Chondrocyte (in vitro differentiated cells): ENCODE data around the gene LTA4H. TPM values are rescaled to one million over a fixed set of nuclear protein-coding genes. Genes with fewer than 3 reads are reported as not detected.
"Not testable (repeated sequence)": the region's sequence is repeated elsewhere in the genome, so short reads cannot be mapped to it uniquely, and the experiment has no call there.

Source experiments
- DNase-seq: peaks from one replicate; pipeline ENCODE4 v3.0.0; 2021; ENCODE audit warnings: mixed read lengths, low spot score
- H3K27ac Mint-ChIP-seq: one replicate; pipeline ENCODE4 v1.8.0; 2021; ENCODE audit warnings: mild to moderate bottlenecking, moderate library complexity, mixed read lengths; ENCODE audit not compliant: unreplicated experiment
- H3K27me3 Mint-ChIP-seq: 2 replicates; pipeline ENCODE4 v1.8.0; 2021; ENCODE audit warnings: low read depth, mixed read lengths
- H3K36me3 Mint-ChIP-seq: 2 replicates; pipeline ENCODE4 v1.8.0; 2021; ENCODE audit warnings: low read depth, mixed read lengths
- H3K4me1 Mint-ChIP-seq: 2 replicates; pipeline ENCODE4 v1.8.0; 2021; ENCODE audit warnings: low read depth, mild to moderate bottlenecking, mixed read lengths
- H3K4me3 Mint-ChIP-seq: one replicate; pipeline ENCODE4 v1.8.0; 2021; ENCODE audit warnings: mild to moderate bottlenecking, moderate library complexity, mixed read lengths; ENCODE audit not compliant: unreplicated experiment
- H3K9me3 Mint-ChIP-seq: 2 replicates; pipeline ENCODE4 v1.8.0; 2021; ENCODE audit warnings: low read depth, mixed read lengths
- total RNA-seq: library from RNA; stranded (reverse); gene quantifications from 3 replicates; pipeline ENCODE4 v1.2.1, GENCODE V29; 2021
- TF ChIP-seq, protein P1 (sequence below): fragments of 200-600 bp; sonication (generic); IDR thresholded peaks from 2 replicates; pipeline ENCODE4 v1.5.0; 2021; ENCODE audit warnings: antibody characterized with exemption, mild to moderate bottlenecking, moderate library complexity

The LTA4H gene
- total RNA-seq, 1 donor from 2014 or later, result 55.0 TPM

DNA sequence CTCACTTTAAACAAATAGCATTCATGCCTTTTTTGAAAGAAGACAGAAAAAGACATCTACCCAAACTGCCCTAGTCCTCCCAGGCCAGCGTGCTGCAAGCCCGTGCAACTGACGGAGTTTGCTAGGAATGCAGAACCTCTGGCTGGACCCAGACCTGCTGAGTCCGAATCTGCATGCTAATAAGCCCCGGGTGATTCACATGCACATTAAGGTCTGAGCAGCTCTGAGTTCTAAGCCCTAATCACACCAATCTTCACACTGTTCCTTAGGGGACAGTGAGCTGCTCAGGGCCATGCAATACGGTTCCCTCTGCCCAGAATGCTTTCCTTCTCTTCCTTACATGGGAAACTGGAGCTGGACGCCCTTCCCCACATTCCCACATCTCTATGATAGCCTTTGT lies 64.5 kb downstream of the LTA4H start:
- H3K27ac Mint-ChIP-seq, result no peak overlapping the region
- H3K9me3 Mint-ChIP-seq, result no peaks in the 10 kb centered on the region
- no peak overlapping the region for H3K4me3 Mint-ChIP-seq
- no peaks in the 10 kb centered on the region for H3K36me3 Mint-ChIP-seq
- TF ChIP-seq, protein P1, sequence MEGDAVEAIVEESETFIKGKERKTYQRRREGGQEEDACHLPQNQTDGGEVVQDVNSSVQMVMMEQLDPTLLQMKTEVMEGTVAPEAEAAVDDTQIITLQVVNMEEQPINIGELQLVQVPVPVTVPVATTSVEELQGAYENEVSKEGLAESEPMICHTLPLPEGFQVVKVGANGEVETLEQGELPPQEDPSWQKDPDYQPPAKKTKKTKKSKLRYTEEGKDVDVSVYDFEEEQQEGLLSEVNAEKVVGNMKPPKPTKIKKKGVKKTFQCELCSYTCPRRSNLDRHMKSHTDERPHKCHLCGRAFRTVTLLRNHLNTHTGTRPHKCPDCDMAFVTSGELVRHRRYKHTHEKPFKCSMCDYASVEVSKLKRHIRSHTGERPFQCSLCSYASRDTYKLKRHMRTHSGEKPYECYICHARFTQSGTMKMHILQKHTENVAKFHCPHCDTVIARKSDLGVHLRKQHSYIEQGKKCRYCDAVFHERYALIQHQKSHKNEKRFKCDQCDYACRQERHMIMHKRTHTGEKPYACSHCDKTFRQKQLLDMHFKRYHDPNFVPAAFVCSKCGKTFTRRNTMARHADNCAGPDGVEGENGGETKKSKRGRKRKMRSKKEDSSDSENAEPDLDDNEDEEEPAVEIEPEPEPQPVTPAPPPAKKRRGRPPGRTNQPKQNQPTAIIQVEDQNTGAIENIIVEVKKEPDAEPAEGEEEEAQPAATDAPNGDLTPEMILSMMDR, result no peak
- peaks cover 4% of the 10 kb centered on the region for H3K4me1 Mint-ChIP-seq
- H3K27me3 Mint-ChIP-seq, result no peaks in the 10 kb centered on the region
- no peak for DNase-seq

GRCh38 chr12:95969116-95969515 lies 66.3 kb downstream of the LTA4H start:
- H3K36me3 Mint-ChIP-seq, result not testable (repeated sequence)

GRCh38 chr12:95967301-95967700 lies 68.1 kb downstream of the LTA4H start:
- TF ChIP-seq, protein P1, result no peak
- no peak overlapping the region for H3K27ac Mint-ChIP-seq
- H3K27me3 Mint-ChIP-seq, result peaks cover under 1% of the 10 kb centered on the region
- H3K4me1 Mint-ChIP-seq, result peaks cover 4% of the 10 kb centered on the region
- H3K4me3 Mint-ChIP-seq, result no peak overlapping the region
- H3K9me3 Mint-ChIP-seq, result no peaks in the 10 kb centered on the region
- H3K36me3 Mint-ChIP-seq, result no peaks in the 10 kb centered on the region
- DNase-seq, result no peak

More at GRCh38 chr12:95969116-95969515, 66.3 kb downstream of the LTA4H start:
- H3K27me3 Mint-ChIP-seq, H3K4me3 Mint-ChIP-seq, H3K27ac Mint-ChIP-seq, H3K4me1 Mint-ChIP-seq, DNase-seq, H3K9me3 Mint-ChIP-seq: not testable (repeated sequence)

DNA sequence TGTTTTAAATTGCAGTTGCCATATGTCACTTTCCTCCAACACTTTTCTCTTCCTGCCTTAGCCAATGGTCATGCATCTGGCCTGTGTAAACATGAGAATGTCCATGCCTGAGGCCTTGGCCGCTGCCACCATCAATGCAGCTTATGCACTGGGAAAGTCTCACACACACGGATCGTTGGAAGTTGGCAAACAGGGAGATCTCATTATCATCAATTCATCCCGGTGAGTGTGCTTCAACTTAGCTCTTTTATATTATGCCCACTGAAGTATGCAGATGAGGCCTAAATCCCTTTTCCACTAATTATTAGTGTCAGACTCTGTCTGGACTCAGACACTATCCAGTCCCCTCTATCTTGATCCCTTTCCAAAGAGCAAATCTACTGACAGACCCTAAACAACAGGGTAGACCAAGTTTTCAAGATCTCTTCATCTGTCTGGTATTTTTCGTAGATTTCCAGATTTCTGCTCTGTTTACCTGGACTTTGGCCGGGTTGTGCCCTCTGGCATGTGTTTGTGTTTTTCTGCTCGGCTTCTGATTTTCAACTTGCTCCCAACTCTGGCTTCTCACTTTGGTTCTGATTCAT lies 69.0 kb downstream of the LTA4H start:
- DNase-seq, result no peak
- Mint-ChIP-seq H3K27me3 (peaks cover 2% of the 10 kb centered on the region), H3K27ac (no peak overlapping the region), H3K9me3 (no peaks in the 10 kb centered on the region), H3K36me3 (no peaks in the 10 kb centered on the region), H3K4me1 (peaks cover 4% of the 10 kb centered on the region), H3K4me3 (no peak overlapping the region)
- TF ChIP-seq, protein P1, result no peak

GRCh38 chr12:95963096-95963495 lies 72.3 kb downstream of the LTA4H start:
- no peak overlapping the region for H3K27ac Mint-ChIP-seq
- H3K27me3 Mint-ChIP-seq, result peaks cover 6% of the 10 kb centered on the region
- no peaks in the 10 kb centered on the region for H3K36me3 Mint-ChIP-seq
- H3K4me1 Mint-ChIP-seq, result peaks cover 4% of the 10 kb centered on the region
- TF ChIP-seq, protein P1, result peak; percentile 63
- no peak for DNase-seq
- H3K4me3 Mint-ChIP-seq, result no peak overlapping the region
- H3K9me3 Mint-ChIP-seq, result no peaks in the 10 kb centered on the region

DNA sequence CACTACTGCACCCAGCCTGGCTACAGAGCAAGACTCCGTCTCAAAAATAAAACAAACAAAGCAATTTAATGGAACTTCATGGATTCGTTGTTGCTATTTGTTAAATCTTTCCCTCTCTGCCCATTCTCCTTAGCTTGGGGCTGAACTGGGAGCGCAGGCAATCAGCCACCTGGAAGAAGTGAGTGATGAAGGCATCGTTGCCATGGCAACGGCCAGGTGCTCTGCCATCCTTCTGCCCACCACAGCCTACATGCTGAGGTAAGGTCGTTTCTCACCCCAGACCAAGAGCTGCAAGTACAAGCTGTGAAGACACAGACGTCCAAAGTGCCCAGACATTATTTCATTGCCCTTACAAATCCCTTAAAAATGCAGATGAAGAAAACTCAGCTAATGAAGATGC lies 73.2 kb downstream of the LTA4H start:
- no peak for DNase-seq
- no peak overlapping the region for H3K27ac Mint-ChIP-seq
- TF ChIP-seq, protein P1, result no peak
- no peaks in the 10 kb centered on the region for H3K36me3 Mint-ChIP-seq
- H3K27me3 Mint-ChIP-seq, result peaks cover 6% of the 10 kb centered on the region
- peaks cover 4% of the 10 kb centered on the region for H3K4me1 Mint-ChIP-seq
- no peaks in the 10 kb centered on the region for H3K9me3 Mint-ChIP-seq
- H3K4me3 Mint-ChIP-seq, result no peak overlapping the region
